H4 (cell line): ENCODE measurements around the gene CDHR5. TPM values are rescaled to one million over a fixed set of nuclear protein-coding genes. Genes with fewer than 3 reads are reported as not detected.
"Not testable (repeated sequence)": the region's sequence is repeated elsewhere in the genome, so short reads cannot be mapped to it uniquely, and the experiment has no call there.

Experiments used
- DNase-seq: peaks from one replicate; pipeline ENCODE4 v3.0.0-alpha.2; 2015; ENCODE audit warnings: low spot score
- total RNA-seq: library from RNA; depleted of rRNA; stranded (reverse); fragments of >200 nt; shearing (Covaris generic); gene quantifications from 2 replicates; pipeline ENCODE4 v1.2.3, GENCODE V29; 2014; rRNA removed

CDHR5 gene, protein sequence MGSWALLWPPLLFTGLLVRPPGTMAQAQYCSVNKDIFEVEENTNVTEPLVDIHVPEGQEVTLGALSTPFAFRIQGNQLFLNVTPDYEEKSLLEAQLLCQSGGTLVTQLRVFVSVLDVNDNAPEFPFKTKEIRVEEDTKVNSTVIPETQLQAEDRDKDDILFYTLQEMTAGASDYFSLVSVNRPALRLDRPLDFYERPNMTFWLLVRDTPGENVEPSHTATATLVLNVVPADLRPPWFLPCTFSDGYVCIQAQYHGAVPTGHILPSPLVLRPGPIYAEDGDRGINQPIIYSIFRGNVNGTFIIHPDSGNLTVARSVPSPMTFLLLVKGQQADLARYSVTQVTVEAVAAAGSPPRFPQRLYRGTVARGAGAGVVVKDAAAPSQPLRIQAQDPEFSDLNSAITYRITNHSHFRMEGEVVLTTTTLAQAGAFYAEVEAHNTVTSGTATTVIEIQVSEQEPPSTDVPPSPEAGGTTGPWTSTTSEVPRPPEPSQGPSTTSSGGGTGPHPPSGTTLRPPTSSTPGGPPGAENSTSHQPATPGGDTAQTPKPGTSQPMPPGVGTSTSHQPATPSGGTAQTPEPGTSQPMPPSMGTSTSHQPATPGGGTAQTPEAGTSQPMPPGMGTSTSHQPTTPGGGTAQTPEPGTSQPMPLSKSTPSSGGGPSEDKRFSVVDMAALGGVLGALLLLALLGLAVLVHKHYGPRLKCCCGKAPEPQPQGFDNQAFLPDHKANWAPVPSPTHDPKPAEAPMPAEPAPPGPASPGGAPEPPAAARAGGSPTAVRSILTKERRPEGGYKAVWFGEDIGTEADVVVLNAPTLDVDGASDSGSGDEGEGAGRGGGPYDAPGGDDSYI
- not detected in 2 replicates for total RNA-seq

DNA sequence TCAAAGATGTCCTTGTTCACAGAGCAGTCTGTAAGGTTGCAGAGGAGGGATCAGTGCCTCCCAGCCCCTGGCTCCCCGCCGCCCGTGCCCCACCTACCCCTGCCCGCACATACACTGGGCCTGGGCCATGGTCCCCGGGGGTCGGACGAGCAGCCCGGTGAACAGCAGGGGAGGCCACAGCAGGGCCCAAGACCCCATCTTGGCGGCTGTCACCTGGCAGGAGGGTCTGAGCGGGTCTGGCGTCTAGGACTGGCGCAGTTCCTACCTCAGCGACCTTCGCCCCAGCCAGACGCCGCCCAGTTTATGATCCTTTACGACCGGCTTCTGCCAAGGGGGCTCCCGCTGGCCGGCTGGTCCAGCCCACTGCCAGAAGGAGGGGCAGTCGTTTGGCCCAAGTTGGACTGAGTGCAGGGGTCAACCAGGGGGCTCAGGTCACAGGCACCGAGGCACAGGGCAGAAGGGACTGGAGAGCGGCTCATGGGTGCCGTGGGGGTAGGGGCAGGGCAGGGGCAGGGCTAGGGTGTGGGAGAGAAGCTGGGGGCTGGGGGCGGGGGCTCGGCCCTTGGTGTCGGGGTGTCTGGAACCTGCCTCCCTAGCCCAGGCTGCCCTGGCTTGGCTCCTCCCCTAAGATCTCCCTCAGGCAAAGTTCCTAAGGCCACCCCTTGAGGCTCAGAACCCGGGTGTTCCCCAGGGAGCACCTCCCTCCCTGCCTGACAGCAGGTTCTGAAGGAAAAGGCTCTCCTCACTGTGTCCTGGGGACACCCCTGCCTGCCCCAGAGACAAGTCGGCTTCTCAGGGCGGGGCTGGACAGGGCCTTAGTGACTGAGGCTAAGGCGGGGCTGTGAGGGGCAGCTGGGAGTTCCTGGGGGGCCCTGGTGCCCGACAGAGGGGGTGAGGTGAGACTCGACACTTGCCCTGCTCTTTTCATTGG, at the start of gene CDHR5:
TSS of gene CDHR5 (minus strand) at position 251 of the 931 bp plus-strand sequence. CDS start at position 198, 53 bp downstream.
- DNase-seq, result no peak

DNA sequence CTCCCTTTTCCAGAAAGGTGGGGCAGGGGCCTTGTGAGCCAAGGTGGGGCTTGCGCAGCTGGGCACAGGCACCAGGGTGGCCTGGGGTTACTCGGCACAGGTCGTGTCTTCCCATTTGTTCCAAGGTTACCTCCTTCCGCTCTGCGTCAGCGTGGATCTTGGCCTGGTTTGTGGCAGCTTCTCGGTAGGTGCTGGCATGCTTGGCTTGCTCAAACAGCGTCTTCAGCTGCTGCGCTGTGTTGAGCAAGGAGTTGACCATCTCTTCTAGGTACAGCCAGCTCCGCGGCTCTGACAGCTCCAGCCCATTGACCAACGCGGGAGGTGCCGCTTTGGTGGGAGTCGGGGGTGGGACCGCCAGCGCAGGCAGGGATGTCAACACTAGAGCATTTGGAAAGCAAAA, 49.7 kb upstream of the CDHR5 start:
- DNase-seq, result no peak

DNA sequence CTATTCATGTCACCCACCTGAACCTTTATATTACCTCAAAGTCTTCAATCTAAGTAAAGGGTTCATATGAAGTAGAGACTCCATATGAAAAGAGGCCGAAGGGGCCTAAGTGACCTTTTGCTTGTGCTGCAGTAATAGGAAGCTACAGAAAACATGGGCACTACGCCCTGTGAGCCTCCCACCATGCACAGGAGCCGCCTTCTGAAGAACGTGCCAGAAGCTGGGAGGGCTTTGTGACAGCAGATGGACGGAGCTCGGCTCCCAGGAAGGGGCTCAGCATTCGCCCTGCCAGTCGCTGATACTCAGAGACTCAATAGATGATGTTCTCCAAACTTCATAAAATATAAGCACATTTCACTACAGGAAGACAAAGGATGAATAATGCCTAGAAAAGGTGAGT, 49.1 kb upstream of the CDHR5 start:
- no peak for DNase-seq

DNA sequence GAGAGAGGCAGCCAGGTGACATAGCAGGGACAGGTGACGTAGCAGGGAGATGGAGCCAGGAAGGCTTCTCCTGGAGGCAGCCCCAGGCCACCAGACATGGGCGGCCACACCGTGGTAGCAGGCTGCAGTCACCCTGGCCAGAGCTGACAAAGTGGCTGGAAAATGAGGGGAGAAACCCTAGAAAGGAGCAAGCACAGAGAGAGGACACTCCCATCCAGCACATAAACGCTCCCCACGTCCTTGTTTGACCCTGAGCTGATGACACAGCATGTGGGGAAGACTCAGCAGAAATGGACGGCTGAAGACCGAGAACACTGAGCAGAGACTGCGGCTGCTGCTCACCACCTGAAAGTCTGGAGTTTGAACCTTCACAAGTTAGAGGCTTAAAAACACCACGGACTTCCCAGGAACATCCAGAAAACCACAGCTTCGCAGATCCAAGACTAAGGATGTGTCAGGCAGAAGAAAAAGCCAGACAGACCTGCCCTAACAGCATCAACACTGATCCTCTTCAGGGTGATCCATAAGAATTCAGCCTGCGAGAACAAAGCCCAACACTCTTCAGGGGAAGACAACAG, 41.0 kb upstream of the CDHR5 start:
- no peak for DNase-seq

DNA sequence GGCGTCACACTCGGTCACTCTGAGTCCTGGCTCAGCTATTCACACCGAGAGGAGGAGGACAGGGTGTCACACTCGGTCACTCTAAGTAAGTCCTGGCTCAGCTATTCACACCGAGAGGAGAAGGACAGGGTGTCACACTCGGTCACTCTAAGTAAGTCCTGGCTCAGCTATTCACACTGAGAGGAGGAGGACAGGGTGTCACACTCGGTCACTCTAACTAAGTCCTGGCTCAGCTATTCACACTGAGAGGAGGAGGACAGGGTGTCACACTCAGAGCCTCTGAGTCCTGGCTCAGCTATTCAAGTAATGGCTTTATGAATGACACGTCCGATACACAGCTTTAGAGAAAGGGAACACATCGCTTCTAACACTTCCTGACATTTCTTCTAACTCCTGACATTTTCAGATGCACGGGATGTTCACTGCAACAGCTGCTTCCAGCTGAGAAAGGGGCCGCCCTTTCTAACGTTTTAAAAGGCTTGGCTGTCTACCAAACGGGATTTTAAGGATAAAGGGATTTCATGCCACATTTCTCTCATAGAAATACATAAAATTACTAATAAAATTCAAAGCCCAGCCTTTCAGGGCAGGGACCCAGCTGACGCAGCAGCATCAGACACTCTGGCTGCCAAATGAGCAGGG, 40.4 kb upstream of the CDHR5 start:
- DNase-seq, result no peak

DNA sequence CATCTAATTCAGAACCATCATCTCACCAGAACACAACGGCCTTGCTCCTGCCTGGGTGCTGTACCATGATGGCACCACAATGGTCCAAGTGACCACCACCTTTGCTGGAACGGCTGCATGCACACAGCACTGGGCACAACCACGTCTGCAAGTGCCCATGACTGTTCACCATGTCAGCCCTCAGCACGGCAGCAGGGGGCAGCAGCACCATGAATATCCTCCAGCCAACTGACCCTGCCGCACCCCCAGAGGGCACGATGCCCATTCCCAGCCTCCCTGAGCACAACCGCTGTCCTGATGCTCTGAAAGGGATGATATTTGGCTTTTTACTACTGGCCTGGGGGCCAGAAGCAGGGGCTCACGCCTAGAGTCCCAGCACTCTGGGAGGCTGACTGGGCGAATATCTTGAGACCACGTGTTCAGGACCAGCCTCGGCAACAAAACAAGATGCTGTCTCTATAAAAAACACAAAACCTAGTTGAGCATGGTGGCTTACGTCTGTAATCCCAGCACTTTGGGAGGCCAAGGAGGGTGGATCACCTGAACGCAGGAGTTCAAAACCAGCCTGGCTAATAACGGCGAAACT, 38.0 kb upstream of the CDHR5 start:
- DNase-seq, result peak; percentile 62

DNA sequence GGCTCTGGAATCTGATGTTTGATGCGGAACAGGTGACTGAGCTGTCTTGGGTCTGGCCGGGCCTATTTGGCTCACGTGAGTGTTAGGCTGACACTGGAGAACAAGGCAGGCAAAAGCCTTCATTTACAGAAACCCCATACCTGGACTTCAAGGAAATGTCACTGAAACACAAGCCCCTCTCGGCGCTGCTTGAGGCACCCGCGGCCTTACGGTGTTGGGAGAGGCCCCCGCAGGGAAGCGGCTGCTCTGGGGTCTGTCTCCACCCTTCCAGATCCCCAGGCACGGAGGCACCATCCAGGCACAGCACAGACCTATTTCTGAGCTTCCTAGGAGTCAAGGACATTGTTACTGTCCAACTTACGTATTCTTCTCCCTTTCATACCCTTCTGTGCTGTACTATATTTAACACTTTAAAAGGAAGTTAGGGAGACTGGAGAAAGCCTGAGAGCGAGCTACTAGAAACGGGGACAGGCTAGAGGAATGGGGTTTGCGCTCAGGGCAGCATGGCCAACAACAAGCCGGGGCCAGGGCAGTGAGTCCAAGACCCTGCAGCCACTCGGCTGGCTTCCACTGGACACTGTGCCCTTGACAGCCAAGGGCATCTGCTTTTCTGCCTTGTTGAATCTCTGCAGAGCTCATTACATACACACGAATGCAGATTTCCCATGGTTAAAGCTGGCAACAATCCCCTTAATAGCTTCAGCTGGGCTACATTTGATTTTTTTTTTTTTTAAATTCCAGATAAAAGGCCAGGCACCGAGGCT, 36.1 kb upstream of the CDHR5 start:
- DNase-seq, result no peak

DNA sequence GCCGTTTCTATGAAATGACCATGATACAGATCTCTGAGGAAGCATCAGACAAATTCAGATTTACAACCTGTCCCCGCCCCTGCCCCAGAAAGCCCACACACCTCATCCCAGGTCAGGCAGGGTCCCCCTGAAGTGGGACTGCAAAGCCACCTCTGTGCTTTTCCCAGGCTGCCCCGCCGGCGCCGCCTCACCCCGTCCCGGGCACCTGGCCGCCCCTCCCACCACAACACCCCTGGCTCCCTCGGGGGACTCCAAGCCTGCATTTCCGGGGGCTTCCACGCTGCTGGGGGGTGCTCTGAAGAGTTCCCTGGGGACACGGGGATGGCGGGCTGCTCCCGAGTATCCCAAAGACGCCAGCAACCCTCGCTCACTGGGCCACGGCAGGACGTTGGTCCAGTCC, 35.5 kb upstream of the CDHR5 start:
- no peak for DNase-seq

DNA sequence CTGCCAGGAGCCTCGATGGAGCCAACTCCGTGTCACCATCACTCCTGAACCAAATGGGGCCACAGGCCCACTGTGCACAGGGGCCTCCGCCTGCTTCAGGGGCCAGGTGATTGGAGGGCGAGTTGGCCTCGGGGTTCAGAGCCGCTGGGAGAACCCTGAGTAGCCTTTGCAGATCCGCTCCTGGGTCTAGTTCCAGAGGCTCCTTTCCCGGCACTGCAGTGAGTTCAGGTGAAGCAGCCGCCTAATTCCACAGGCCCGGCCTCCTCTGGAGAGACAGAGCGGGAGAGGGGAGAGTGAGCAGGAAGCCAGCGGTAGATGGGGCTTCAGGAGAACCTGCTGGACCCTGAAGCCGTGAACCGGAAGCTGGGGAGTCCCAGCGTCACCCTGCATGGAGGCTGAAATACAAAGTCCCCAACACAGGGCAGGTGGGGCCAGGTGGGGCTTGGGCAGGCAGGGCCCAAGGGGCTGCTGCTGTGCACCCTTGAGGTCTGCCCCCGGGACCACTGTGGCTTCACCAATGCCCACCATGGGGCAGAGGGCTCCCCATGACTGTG, 34.9 kb upstream of the CDHR5 start:
- no peak for DNase-seq

DNA sequence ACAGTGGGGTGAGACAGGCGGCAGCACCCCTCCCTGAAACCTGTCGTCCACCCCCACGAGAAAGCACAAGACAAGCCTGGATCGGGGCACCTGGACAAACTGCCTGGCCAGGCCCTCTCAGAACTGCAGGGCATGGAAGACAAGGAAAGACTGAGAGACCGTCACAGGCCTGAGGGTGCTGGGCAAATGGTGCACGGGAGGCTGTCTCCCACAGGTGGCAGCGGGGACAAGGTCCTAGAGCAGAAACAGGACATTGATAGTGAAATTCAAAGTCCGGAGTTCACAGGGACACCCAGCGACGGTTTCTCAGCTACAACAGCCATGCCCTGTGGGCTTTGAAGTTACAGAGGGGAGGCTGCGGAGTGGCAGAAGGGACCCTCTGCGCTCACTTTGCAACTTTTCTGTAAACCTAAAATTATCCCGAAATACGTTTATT, 33.0 kb upstream of the CDHR5 start:
- DNase-seq, result no peak

DNA sequence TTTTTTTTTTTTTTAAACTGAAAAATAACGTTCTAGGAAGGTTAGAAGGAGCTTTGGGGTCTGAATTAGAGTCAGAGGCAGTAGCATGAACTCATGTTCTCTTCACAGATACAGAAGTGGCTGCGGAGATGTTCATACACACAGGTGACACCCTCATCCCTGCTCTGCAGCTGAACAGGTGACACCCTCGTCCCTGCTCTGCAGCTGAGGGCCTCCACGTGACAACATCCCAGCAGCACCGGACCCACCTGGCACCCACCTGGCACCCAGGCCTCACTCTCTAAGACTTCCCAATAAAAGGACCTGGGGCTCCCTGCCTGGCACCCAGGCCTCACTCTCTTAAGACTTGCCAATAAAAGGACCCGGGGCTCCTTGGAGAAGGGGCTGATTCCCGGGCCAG, 32.1 kb upstream of the CDHR5 start:
- DNase-seq, result no peak

DNA sequence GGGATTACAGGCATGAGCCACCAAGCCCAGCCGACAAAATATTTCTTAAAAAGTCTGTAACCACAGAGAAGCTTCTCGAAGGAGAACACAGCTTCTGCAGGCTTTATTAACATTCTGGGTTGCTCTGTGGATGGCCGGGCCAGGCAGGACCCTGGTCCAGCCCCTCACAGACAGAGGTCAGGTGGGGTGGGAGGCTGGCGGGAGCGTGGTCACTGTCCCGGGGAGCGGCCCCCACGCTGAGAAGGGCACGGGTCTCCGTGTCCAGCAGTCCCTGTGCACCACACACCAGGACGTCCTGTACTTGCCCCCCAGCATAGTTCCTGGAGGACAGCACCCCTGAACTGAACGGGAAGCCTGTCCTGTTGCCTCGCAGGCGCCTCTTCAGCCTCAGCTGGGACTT, 31.7 kb upstream of the CDHR5 start:
- no peak for DNase-seq

DNA sequence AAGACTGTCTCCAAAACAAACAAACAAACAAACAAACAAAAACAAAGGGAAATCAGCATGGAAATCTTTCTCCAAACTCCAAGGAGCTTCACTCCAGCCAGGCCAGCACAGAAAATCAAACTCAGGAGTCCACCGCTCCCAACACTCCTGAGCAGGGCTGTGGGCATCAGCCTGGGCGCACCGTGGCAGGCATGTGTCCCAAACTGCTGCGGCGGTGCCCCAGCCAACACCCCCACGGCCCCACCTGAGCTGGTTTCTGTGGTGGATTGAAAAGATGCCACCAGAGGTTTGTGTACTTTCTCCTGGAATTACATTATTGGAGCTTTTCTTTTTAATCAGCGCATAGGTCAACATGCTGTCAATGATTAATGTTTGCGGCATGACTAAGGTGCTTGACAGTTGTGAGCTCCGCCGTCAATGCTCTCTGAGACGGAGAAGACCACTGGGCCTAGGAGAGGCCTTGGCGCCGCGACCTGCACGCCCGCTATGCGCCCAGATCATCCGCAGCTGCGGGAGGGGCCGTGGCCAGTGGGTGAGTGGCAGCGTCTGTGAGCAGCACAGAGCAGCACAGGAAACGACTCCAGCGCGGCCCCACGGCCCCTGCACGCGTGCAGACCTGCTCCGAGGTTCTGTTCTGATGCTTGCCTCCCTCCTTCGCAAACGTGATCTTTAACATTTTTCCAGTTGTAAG, 30.4 kb upstream of the CDHR5 start:
- DNase-seq, result no peak

DNA sequence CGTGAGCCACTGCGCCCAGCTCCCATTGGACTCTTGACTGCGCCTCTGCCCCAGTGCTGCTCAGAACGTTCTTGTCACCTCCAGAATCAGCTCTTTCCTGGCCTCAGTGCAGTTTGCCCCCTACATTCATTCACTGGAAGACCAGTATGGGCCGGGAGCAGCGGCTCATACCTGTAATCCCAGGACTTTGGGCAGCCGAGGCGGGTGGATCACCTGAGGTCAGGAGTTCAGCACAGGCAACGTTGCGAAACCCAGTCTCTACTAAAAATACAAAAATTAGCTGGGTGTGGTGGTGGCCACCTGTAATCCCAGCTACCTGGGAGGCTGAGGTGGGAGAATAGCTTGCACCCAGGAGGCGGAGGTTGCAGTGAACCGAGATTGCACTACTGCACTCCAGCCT, 29.7 kb upstream of the CDHR5 start:
- DNase-seq, result not testable (repeated sequence)

DNA sequence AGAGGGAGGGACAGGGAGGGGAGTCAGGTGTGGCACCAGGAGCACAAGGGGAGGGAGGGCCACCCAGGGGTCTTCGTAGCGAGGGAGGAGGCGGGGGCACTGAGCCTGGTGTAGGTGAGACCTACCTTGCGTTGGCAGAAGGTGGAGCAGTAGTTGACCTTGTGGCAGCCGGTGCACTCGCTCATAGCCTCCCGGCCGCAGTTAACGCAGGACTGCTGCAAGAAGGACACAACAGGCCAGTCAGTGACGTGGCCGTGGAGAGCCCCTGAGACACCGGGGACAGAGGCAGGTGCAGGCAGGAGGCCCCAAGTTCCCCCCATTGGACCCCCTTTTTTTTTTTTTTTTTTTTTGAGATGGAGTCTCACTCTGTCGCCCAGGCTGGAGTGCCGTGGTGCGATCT, 29.1 kb upstream of the CDHR5 start:
- DNase-seq, result no peak

DNA sequence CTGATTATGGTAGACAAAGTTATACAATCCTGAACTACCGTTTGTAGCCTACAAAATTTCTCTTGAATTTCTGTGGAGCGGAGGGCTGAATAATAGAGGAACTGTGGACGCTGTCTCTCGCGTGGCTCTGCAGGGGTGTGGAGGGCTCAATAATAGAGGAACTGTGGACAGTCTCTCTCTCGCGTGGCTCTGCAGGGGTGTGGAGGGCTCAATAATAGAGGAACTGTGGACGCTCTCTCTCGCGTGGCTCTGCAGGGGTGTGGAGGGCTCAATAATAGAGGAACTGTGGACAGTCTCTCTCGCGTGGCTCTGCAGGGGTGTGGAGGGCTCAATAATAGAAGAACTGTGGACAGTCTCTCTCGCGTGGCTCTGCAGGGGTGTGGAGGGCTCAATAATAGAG, 28.4 kb upstream of the CDHR5 start:
- not testable (repeated sequence) for DNase-seq

DNA sequence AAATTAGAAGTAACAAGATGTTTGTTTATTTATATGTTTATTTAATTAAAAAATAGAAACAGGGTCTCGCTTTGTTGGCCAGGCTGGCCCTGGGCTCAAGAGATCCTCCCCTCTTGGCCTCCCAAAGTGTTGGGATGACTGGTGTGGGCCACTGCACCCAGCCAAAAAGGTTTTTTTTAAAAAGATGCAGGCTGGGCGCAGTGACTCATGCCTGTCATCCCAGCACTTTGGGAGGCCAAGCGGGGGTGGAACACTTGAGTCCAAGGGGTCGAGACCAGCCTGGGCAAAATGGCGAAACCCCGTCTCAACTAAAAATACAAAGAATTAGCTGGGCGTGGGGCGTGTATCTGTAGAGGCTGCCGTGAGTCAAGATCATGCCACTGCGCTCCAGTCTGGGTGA, 25.7 kb upstream of the CDHR5 start:
- DNase-seq, result no peak

DNA sequence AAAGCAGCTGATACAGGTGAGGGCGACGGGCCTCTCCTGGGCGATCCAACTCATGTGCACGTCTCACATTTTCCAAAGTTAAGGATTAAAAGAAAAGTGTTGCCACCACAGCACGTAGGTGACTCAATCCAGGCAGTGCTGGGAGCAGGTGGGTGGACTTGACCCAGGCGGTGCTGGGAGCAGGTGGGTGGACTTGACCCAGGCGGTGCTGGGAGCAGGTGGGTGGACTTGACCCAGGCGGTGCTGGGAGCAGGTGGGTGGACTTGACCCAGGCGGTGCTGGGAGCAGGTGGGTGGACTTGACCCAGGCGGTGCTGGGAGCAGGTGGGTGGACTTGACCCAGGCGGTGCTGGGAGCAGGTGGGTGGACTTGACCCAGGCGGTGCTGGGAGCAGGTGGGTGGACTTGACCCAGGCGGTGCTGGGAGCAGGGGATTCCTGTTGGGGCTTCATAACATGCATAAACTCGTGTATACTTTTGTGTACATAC, 23.0 kb upstream of the CDHR5 start:
- not testable (repeated sequence) for DNase-seq

DNA sequence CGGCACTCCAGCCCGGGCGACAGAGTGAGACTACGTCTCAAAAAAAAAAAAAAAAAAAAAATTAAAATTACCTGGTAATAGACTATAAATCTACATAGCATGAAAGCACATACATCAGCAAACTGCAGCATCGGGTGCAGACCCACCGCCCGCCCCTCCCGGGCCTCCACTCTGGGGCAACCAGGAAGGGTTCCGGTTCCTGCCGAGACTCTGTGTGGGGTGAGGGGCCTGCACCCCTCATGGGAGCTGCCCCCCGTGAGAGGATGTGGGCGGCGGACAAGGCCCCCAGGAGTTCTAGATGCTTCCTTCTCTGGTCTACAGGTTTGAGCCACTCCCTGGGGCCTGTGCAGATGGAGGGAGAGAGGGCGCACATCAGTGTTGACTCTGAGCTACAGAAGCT, 21.5 kb upstream of the CDHR5 start:
- no peak for DNase-seq
